Transverse colon (tissue), 4 donors: ENCODE measurements around the gene CADM2. TPM values are rescaled to one million over a fixed set of nuclear protein-coding genes. Genes with fewer than 3 reads are reported as not detected.

Source experiments
- DNase-seq: peaks from one replicate; pipeline ENCODE4 v3.0.0-alpha.2; 2019
- H3K27ac ChIP-seq, 4 donors: fragments of 200-600 bp; sonication (generic); 2 replicates each; pipeline ENCODE4 v1.5.1; 2016 to 2018; ENCODE audit warnings: inconsistent platforms in 4 of 4
- H3K27me3 ChIP-seq: fragments of 200-600 bp; sonication (generic); 2 replicates; pipeline ENCODE4 v1.5.1; 2017; ENCODE audit warnings: inconsistent platforms
- H3K36me3 ChIP-seq, 4 donors: fragments of 200-600 bp; sonication (generic); 2 replicates each; pipeline ENCODE4 v1.5.1; 2017 to 2019; ENCODE audit warnings: inconsistent platforms in 4 of 4
- H3K4me1 ChIP-seq, 4 donors: fragments of 200-600 bp; sonication (generic); 2 replicates each; pipeline ENCODE4 v1.5.1; 2017 to 2020; ENCODE audit warnings: inconsistent platforms in 4 of 4
- H3K4me3 ChIP-seq, 4 donors: fragments of 200-600 bp; sonication (generic); 1 replicate in 1 of 4; 2 replicates in 3 of 4; pipeline versions ENCODE4 v1.5.1 to v1.6.1; 2017 to 2019; ENCODE audit warnings: inconsistent platforms in 4 of 4
- H3K9me3 ChIP-seq, 2 donors: fragments of 200-600 bp; sonication (generic); 2 replicates each; pipeline ENCODE4 v1.5.1; 2017 to 2019; ENCODE audit warnings: inconsistent platforms in 2 of 2
- CTCF ChIP-seq, 5 experiments: fragments of 200-600 bp in 3 of 5; fragments of 450-650 bp in 2 of 5; sonication (generic) in 3 of 5; IDR thresholded peaks; 1 replicate in 2 of 5; 2 replicates in 3 of 5; pipeline ENCODE4 v1.5.1; 2016 to 2017; ENCODE audit warnings: antibody characterized with exemption in 5 of 5, inconsistent platforms in 3 of 5, mild to moderate bottlenecking in 2 of 5, moderate library complexity in 1 of 5
- EP300 ChIP-seq: sonication (generic); formaldehyde crosslinking; IDR thresholded peaks from one replicate; pipeline ENCODE4 v1.6.1; 2017; ENCODE audit warnings: antibody characterized with exemption, low read depth
- POLR2A ChIP-seq: fragments of 450-650 bp; IDR thresholded peaks from one replicate; pipeline ENCODE4 v1.6.1; 2016; ENCODE audit warnings: antibody characterized with exemption, mild to moderate bottlenecking, moderate library complexity
- POLR2AphosphoS5 ChIP-seq, 3 donors: sonication (generic); formaldehyde crosslinking; IDR thresholded peaks; one replicate each; pipeline ENCODE4 v1.6.1; 2016; ENCODE audit warnings: antibody characterized with exemption in 3 of 3
- WGBS, 2 donors: methylation state at CpG; one replicate each; pipeline ENCODE4 v1.1.5; 2018; ENCODE audit warnings: low coverage in 1 of 2; 5-methylcytosine and 5-hydroxymethylcytosine counted together
- in situ Hi-C, 4 donors: fragments of 200-750 bp; cut with MboI; loops; one replicate each; pipeline versions ENCODE4 v1.15.0 to v1.15.1; 2017; ENCODE audit warnings: low sequenced_read_pairs in 3 of 4, low pct_ligation_motif_present in 1 of 4, low pct_unique_long_range_greater_than_20kb in 1 of 4
- intact Hi-C: fragments of 100-400 bp; cut with DNase I; formaldehyde crosslinking; loops from one replicate; pipeline ENCODE4 v1.15.1; 2023; ENCODE audit warnings: low total_unique reads
- total RNA-seq, 4 donors: library from RNA; depleted of rRNA; stranded (reverse); fragments of >200 nt; gene quantifications; one replicate each; pipeline ENCODE4 v1.1.0, GENCODE V29; 2016

CADM2 gene
- total RNA-seq, 4 donors from 2014 or later: 2.2 to 21.3 (median 4.5) TPM

- no peak overlapping the region for H3K27ac ChIP-seq
- H3K27me3 ChIP-seq: no peaks in the 10 kb centered on the region
- no peaks in the 10 kb centered on the region for H3K36me3 ChIP-seq
- intact Hi-C loops (no loop called here), in situ Hi-C loops (no loop called here)
- no peaks in the 10 kb centered on the region for H3K4me1 ChIP-seq
- DNase-seq: no peak
- WGBS, 2 donors: 64 to 78% methylated on average over 4 of the region's 4 CpGs
- TF ChIP-seq POLR2A (no peak), POLR2AphosphoS5 (IDR thresholded peaks at IDR 0.05) (no peak), EP300 (no peak)
- no peak overlapping the region for H3K4me3 ChIP-seq
- H3K9me3 ChIP-seq: no peaks in the 10 kb centered on the region
Observed at GRCh38 chr3:85632921-85633320, 674.1 kb downstream of the CADM2 start.

GRCh38 chr3:85652360-85652759, 693.6 kb downstream of the CADM2 start:
- Histone ChIP-seq H3K9me3 (no peaks in the 10 kb centered on the region), H3K27me3 (no peaks in the 10 kb centered on the region), H3K4me3 (no peak overlapping the region), H3K4me1 (no peaks in the 10 kb centered on the region), H3K27ac (no peak overlapping the region), H3K36me3 (no peaks in the 10 kb centered on the region)
- TF ChIP-seq CTCF (IDR thresholded peaks at IDR 0.05) (no peak), POLR2AphosphoS5 (IDR thresholded peaks at IDR 0.05) (no peak), POLR2A (no peak), EP300 (no peak)
- in situ Hi-C loops (no loop called here), intact Hi-C loops (no loop called here)
- 78 to 83% methylated on average over 1 of the region's 1 CpG for WGBS, 2 donors
- no peak for DNase-seq

DNA sequence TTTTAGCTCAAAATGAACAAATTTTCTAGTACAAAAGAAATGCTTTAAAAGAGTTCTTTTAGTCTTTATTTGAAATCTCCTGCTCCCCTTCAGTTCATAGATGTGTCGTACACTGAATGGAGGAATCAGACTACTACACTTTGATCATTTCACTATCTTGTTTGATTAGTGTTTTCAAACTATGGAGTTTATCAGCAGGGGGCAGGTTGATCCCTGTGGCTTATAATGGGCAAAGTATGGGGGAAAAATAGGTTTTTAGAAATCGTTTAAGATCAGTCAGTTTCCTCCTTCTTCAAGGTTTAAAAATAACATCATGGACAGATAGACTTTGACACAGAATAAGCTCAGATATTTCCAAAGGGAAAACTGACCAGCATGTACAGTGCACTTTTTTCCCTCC, 701.7 kb downstream of the CADM2 start:
- TF ChIP-seq POLR2AphosphoS5 (IDR thresholded peaks at IDR 0.05) (no peak), CTCF (IDR thresholded peaks at IDR 0.05) (no peak), EP300 (no peak), POLR2A (no peak)
- H3K4me1 ChIP-seq: no peaks in the 10 kb centered on the region
- WGBS, 2 donors: 63 to 68% methylated on average over 2 of the region's 2 CpGs
- H3K4me3 ChIP-seq: no peak overlapping the region
- no peaks in the 10 kb centered on the region for H3K36me3 ChIP-seq
- intact Hi-C loops (no loop called here), in situ Hi-C loops (no loop called here)
- H3K9me3 ChIP-seq: no peaks in the 10 kb centered on the region
- H3K27ac ChIP-seq: no peak overlapping the region
- no peaks in the 10 kb centered on the region for H3K27me3 ChIP-seq
- DNase-seq: no peak

DNA sequence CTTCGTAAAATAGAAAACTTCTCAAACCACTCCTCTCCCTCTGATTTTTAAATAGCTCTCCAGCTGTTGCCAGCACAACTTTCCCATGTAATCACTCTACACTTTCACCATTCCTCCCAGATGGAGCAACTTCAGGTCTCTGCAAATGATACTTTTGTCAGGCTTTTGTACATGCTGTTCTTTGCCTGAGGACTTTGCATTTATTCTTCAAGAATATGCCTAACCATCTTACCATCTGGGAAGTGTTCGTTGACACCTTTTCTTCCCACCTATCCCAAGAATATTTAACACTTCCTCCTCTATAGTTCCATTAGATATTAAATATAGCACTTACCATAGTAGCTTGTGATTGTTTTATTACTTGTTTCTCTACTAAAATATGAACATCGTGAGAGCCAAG, 703.7 kb downstream of the CADM2 start:
- Histone ChIP-seq H3K4me3 (no peak overlapping the region), H3K36me3 (no peaks in the 10 kb centered on the region), H3K4me1 (no peaks in the 10 kb centered on the region), H3K9me3 (no peaks in the 10 kb centered on the region), H3K27me3 (no peaks in the 10 kb centered on the region), H3K27ac (no peak overlapping the region)
- in situ Hi-C loops: no loop called here
- intact Hi-C loops: no loop called here
- TF ChIP-seq CTCF (IDR thresholded peaks at IDR 0.05) (no peak), EP300 (no peak), POLR2A (no peak), POLR2AphosphoS5 (IDR thresholded peaks at IDR 0.05) (no peak)
- no peak for DNase-seq
- 76 to 88% methylated on average over 2 to 3 of the region's 3 CpGs for WGBS, 2 donors

DNA sequence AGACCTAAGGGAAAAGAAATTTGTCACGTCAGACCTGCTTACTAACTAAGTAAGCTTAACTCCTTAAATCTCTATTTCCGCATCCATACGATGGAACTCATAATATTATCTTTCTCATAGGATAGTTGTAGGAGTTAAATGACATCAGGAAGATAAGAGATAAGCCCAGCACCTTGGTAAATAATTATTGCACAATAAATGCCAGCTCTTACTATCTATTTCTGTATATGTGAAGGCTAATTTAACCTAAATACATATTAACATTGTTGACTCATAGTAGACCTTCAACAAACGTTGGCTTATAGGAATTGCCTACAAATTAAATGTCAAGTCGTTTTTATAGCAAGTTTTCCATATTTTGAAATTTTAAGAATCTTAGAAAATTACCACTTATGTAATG, 709.0 kb downstream of the CADM2 start:
- Histone ChIP-seq H3K27ac (no peak overlapping the region), H3K9me3 (no peaks in the 10 kb centered on the region), H3K27me3 (no peaks in the 10 kb centered on the region), H3K4me1 (no peaks in the 10 kb centered on the region), H3K36me3 (no peaks in the 10 kb centered on the region), H3K4me3 (no peak overlapping the region)
- no peak for DNase-seq
- in situ Hi-C loops: no loop called here
- TF ChIP-seq CTCF (IDR thresholded peaks at IDR 0.05) (no peak), EP300 (no peak)
- 68 to 75% methylated on average over 5 of the region's 5 CpGs for WGBS, 2 donors
- intact Hi-C loops: loop anchor here (5.0 kb wide), 1 partner anchor 1375 kb away; no protein-coding TSS in a partner anchor
